ENCODE measurements around the gene MAP2K3.

Gene MAP2K3

DNA sequence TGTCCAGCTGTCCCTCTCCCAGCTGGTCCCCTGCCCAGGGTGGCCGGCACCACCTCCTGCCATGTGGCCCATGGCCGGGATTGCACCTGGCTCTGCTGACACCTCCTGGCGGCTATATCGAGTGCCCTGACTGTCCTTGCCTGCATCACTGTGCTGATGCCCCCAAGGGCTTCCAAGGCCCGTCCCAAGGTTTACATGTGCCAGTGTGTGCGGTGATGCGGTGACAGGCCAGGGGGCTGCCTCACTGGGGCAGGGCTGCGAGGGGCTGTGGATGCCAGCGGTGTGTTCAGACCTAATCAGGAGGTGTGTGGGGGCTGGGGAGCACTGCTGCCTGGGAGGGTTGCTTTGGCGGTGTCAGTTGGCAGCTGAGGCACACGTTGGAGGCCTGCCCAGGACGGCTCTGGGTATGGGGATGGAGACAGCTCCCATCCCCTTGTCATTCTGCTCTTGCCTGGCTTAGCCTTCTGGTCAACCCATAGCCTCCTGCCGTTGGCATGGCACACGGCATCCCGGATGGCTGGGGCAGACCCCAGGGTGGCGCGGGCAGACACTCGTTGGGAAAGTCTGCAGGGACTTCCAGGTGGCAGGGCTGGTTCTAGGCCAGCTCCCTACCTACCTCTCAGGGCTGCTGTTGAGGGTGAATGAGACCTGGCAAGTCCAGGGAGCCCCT, 5.5 kb downstream of the MAP2K3 start:
- H3K27ac Mint-ChIP-seq (ENCODE audit: low read depth) = peak overlapping the region; percentile 96
- peaks cover 8% of the 10 kb centered on the region for H3K9me3 Mint-ChIP-seq
- peaks cover 36% of the 10 kb centered on the region for H3K36me3 Mint-ChIP-seq (ENCODE audit: insufficient read depth)
- peaks cover 85% of the 10 kb centered on the region for H3K4me1 Mint-ChIP-seq
- no peaks in the 10 kb centered on the region for H3K27me3 Mint-ChIP-seq
- no peak for ATAC-seq (replicated peaks; ENCODE audit: extremely low read depth, poor library complexity, severe bottlenecking)
- no peak overlapping the region for H3K4me3 Mint-ChIP-seq
- no peak for DNase-seq (ENCODE audit: low spot score in 2 of 2)

DNA sequence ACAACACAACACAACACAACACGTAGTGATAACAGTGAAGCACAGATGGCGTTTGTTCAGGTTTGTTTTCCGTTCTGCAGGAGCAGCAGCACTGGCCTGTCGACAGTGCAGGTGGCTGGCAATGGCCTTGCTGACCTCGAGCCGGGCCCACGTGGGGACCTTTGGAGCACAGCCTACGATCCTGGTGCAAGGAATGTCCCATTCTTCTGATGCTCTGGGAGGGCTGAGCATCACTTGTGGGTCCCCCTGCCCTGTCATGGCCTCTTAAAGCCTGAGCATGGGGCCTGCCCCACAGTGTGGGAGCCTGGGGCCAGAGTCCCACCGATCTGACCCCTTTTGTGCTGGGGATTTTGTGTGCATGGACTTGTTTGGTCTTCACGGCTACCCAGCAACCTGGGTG, 6.8 kb downstream of the MAP2K3 start:
- ATAC-seq (replicated peaks; ENCODE audit: extremely low read depth, poor library complexity, severe bottlenecking) (no peak), DNase-seq (ENCODE audit: low spot score in 2 of 2) (no peak)
- Mint-ChIP-seq H3K27me3 (no peaks in the 10 kb centered on the region), H3K9me3 (peaks cover 8% of the 10 kb centered on the region), H3K4me3 (no peak overlapping the region), H3K27ac (ENCODE audit: low read depth) (peak overlapping the region; percentile 96), H3K36me3 (ENCODE audit: insufficient read depth) (peaks cover 31% of the 10 kb centered on the region), H3K4me1 (peaks cover 73% of the 10 kb centered on the region)

DNA sequence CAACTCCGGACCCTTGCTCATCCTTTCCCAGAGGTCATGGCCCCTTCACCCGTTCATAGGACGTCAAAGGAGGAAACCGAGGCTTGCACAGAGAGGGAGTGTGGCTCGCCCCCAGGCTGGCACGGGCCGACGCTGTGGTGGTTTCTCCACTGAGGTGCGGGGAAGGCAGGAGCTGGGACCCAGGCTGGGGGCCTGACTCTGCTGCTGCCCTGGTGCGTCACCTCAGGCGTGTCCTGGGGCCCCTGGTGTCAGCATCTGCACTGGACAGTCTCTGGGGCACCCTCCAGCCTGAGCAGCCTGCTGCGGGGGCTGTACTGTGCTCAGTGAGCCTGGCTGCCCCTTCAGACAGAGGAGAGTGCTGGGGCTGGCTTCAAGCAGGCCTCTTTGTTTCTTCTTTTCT, 7.4 kb downstream of the MAP2K3 start:
- peaks cover 8% of the 10 kb centered on the region for H3K9me3 Mint-ChIP-seq
- H3K27ac Mint-ChIP-seq (ENCODE audit: low read depth) = peak overlapping the region; percentile 96

DNA sequence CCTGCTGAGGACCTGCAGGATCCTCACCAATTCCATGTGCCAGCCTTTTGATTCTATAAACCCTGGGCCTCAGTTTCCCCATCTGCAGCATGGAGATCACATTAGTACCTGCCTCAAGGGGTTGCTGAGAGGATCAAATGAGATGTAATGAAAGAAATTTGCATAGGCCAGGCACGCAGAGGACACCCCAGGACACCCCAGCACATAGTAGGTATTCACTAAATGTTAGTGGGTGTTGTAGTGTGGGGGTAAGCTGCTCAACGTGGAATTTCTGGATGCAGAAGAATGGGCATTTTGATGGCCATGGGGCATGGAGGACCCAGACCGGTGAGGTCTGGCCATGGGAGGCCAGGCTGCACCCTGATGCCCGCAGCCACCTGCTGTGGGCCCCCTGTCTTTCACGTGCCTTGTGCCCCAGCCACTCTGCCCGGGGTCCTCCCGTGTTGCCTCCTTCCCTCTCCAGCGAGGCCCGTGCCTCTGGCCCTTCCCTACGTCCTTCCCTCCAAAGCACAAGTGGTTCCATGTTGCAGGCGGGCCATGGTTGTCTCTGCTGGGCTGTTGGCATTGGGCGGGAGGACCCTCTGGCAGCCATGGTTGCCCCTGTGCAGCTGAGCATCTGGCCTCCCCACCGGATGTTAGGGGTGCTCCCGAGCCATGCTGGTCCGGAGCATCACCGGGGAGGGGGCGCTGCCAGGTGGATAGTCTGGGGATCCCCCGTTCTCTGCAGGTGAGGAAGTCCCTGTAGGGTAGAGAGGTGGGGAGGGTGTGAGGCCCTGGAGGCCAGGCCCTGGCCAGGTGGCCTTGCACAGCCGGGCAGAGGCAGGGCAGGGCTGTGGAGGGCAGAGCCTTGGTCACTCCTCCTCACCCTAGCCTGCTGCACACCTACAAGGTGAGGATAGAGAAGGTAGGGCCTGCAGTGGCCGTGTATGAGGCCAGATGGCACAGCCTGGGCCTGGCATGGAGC, 8.6 kb downstream of the MAP2K3 start:
- H3K27me3 Mint-ChIP-seq = no peaks in the 10 kb centered on the region
- no peak for ATAC-seq (replicated peaks; ENCODE audit: extremely low read depth, poor library complexity, severe bottlenecking)
- peaks cover 19% of the 10 kb centered on the region for H3K36me3 Mint-ChIP-seq (ENCODE audit: insufficient read depth)
- peaks cover 63% of the 10 kb centered on the region for H3K4me1 Mint-ChIP-seq
- peaks cover 8% of the 10 kb centered on the region for H3K9me3 Mint-ChIP-seq
- H3K4me3 Mint-ChIP-seq = no peak overlapping the region
- DNase-seq (ENCODE audit: low spot score in 2 of 2) = no peak
- H3K27ac Mint-ChIP-seq (ENCODE audit: low read depth) = peak overlapping the region; percentile 80

More for the DNA sequence above, 7.4 kb downstream of the MAP2K3 start:
- H3K27me3 Mint-ChIP-seq = no peaks in the 10 kb centered on the region
- ATAC-seq (replicated peaks; ENCODE audit: extremely low read depth, poor library complexity, severe bottlenecking) = no peak
- no peak for DNase-seq (ENCODE audit: low spot score in 2 of 2)
- no peak overlapping the region for H3K4me3 Mint-ChIP-seq
- peaks cover 28% of the 10 kb centered on the region for H3K36me3 Mint-ChIP-seq (ENCODE audit: insufficient read depth)
- H3K4me1 Mint-ChIP-seq = peaks cover 73% of the 10 kb centered on the region

DNA sequence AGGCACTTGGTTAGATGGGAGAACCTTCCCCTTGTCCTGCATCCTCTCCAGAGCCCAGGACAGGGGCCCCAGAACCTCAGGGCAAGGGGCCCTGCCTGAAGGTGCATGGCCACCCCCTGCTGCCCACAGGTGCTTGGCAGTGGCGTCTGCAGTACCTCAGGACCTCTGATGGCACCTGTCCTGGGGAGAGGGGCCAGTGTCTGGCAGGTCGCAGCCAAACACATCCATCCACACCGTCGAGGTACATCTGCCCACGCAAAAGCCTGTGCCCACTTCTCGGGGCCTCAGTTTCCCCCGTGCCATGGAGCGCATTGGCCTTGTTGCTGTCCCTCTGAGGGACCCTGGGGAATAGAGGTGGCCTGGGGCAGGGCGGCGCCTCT, 9.3 kb downstream of the MAP2K3 start:
- ATAC-seq (replicated peaks; ENCODE audit: extremely low read depth, poor library complexity, severe bottlenecking) = no peak
- Mint-ChIP-seq H3K36me3 (ENCODE audit: insufficient read depth) (peaks cover 19% of the 10 kb centered on the region), H3K9me3 (peaks cover 8% of the 10 kb centered on the region), H3K27ac (ENCODE audit: low read depth) (peak overlapping the region; percentile 80), H3K27me3 (no peaks in the 10 kb centered on the region), H3K4me1 (peaks cover 56% of the 10 kb centered on the region), H3K4me3 (no peak overlapping the region)
- DNase-seq (ENCODE audit: low spot score in 2 of 2) = no peak

DNA sequence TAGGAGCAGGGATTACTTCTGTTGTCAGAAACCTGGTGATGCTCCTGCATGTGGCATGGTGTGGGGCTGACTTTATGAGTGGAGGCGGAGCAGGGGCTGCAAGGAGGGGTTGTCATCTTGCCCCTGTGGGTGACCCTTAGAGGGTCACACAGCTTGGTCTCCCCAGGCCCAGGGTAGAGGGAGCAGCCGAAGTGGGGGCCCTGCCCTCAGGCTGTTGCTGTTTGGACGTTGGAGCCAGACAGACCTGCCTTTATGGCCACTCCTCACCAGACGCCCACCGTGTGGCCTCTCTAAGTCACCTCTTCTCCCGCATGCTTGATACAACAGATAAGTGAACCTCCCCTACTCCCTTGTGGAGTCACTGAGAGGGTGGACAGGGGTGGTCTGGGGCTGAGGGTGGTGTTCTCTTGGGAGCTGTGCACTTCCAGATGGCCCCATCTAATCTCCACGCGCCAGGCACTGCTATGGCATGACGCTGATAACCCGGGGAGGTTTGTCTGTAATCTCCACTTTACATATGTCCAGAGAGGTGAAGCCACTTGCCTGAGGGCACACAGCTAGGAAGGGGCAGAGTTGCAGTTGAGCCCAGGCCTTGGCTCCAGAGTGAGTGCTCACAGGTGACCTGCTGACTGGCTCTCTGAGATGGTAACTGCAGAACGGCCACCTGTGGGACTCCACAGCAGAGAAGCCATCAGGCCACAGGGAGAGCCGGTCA, 10.0 kb downstream of the MAP2K3 start:
- Mint-ChIP-seq H3K27ac (ENCODE audit: low read depth) (peak overlapping the region; percentile 80), H3K9me3 (peaks cover 8% of the 10 kb centered on the region), H3K4me3 (peak overlapping the region; percentile 1), H3K36me3 (ENCODE audit: insufficient read depth) (peaks cover 23% of the 10 kb centered on the region), H3K4me1 (peaks cover 56% of the 10 kb centered on the region), H3K27me3 (no peaks in the 10 kb centered on the region)
- no peak for DNase-seq (ENCODE audit: low spot score in 2 of 2)
- no peak for ATAC-seq (replicated peaks; ENCODE audit: extremely low read depth, poor library complexity, severe bottlenecking)

DNA sequence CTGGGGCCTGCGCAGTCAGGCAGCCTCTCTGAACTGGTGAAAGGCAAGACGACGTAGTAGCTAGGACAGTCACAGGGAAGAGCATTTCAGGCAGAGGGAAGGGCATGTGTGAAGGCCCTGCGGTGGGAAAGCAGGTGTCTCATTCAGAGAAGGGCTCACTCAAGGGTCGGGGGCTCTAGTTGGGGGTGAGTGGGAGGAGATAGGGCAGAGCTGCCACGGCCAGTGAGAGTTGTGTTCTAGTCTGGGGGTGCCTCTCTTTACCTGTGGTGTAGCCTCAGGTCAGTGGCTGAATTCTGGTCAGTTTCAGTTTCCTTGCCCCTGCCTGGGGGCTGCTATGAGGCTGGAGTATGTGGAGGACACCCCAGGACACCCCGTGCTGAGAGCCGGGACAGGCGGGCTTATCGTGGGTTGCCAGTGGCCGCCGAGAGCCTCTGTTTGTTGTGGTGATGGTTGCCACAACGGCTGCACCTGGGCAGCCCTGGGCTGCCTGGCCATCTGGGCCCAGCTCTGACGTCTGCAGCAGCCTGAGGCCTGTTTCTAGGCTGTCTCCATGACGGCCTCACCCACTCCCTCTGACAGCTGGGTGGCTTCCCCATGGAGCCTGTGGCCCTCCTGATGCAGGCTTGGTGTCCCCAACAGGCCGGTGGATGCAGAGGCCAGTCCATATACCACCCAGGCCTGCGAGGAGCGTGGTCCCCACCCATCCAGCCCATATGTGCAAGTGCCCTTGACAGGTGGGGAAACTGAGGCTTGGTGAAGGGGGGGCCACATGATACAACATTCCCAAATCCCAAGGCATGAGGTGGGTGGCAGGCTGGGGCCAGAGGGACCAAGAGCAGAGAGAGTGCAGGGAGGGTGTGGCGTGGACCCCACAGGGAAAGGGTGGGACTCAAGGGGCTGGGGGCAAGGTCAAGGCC, 10.8 kb downstream of the MAP2K3 start:
- Mint-ChIP-seq H3K4me1 (peaks cover 51% of the 10 kb centered on the region), H3K36me3 (ENCODE audit: insufficient read depth) (peaks cover 27% of the 10 kb centered on the region), H3K9me3 (peaks cover 8% of the 10 kb centered on the region), H3K27me3 (no peaks in the 10 kb centered on the region), H3K27ac (ENCODE audit: low read depth) (peak overlapping the region; percentile 9), H3K4me3 (peak overlapping the region; percentile 1)
- DNase-seq (ENCODE audit: low spot score in 2 of 2) (no peak), ATAC-seq (replicated peaks; ENCODE audit: extremely low read depth, poor library complexity, severe bottlenecking) (peak; percentile 13)

DNA sequence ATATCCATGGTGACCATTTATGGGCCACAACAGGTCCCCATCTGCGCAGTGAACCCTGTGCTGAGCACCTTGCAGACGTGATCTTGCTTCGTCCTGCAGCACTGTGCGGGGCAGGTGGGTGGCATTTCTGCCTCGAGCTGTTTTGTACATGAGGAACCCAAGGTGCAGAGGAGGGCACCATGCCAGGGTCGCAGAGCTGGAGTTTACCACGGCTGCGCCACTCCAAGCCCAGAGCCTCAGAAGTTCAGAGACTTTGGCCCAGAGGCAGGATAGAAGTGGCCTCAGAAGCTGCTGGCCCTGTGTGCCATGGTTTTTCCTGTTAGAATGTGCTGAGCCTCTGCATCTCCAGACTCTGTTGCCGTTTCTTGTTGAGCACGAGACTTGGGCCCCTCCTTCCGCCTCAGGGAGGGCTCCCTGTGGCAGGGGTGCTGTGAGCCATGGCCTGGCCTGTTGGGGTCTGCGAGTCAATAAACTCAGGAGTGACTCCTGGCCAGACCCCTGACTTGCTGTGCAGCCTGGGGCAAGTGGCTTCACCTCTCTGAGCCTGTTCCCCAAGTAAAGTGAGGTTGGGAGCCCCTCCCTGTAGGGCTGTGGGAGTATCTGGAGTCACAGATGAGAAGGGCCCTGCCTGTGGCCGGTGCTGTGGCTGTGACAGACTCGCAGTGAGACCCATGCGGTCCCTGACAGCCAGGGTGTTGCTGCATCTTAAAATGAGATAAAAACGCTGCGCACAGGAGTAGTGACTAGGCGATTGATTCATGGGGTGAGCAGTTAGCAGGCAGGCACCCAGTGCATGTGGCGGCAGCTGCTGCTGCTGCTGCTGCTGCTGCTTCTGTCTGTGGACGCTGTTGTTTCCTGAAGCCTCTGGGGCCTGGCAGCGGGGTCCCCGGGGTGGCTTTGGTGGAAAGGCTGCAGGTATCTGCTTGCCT, 11.8 kb downstream of the MAP2K3 start:
- DNase-seq (ENCODE audit: low spot score in 2 of 2) (no peak), ATAC-seq (replicated peaks; ENCODE audit: extremely low read depth, poor library complexity, severe bottlenecking) (peak; percentile 20)
- Mint-ChIP-seq H3K27me3 (no peaks in the 10 kb centered on the region), H3K27ac (ENCODE audit: low read depth) (peak overlapping the region; percentile 51), H3K4me3 (no peak overlapping the region), H3K9me3 (peaks cover 8% of the 10 kb centered on the region), H3K36me3 (ENCODE audit: insufficient read depth) (peaks cover 33% of the 10 kb centered on the region), H3K4me1 (peaks cover 41% of the 10 kb centered on the region)

DNA sequence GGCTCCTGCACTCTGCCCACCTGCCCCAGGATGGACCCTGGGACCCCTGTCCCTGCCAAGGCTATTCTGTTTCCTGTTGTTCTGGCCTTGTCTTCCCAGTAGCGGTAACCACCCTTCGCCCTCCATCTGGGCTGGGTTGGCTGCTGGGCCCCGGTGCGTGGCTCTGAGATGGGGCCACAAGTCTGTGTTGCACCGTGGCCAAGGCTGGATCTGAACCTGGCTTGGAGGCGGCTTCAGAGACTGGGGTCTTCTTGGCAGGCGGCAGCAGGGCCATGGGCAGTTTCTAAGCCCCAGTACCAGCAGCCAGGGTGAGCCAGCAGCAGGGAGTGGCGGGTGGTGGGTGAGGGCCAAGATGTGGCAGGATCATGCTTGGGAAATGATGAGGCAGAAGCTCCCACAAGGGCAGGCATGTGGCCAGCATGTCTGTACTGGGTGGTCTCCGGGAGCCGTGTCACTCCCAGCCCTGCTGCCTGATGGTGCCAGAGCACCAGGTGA, 12.6 kb downstream of the MAP2K3 start:
- Mint-ChIP-seq H3K4me1 (peaks cover 35% of the 10 kb centered on the region), H3K27me3 (no peaks in the 10 kb centered on the region), H3K9me3 (peaks cover 8% of the 10 kb centered on the region), H3K36me3 (ENCODE audit: insufficient read depth) (peaks cover 37% of the 10 kb centered on the region), H3K4me3 (no peak overlapping the region), H3K27ac (ENCODE audit: low read depth) (peak overlapping the region; percentile 51)
- DNase-seq (ENCODE audit: low spot score in 2 of 2) (no peak), ATAC-seq (replicated peaks; ENCODE audit: extremely low read depth, poor library complexity, severe bottlenecking) (no peak)

DNA sequence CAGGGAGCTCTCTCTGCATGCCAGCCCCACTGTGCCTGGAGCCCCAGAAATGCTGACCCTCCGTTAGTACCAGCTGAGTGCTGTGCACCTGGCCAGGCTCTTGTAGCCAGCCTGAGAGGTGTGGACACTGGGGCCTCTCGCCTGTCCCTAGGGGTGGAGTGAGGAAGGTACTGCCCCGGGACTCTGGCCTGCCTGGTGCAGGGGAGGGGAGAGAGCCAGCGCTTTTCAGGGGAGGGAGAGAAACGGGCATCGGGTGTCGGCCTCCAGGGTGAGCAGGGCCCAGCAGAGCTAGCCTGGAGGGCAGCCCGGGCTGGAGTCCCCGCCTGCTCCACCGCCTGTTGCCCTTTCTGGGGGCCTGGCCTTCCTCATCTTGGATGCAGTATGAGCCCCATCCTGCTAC, 13.1 kb downstream of the MAP2K3 start:
- Mint-ChIP-seq H3K4me3 (no peak overlapping the region), H3K9me3 (peaks cover 4% of the 10 kb centered on the region)
- no peak for DNase-seq (ENCODE audit: low spot score in 2 of 2)

More for the DNA sequence above, 13.1 kb downstream of the MAP2K3 start:
- Mint-ChIP-seq H3K36me3 (ENCODE audit: insufficient read depth) (peaks cover 31% of the 10 kb centered on the region), H3K27me3 (no peaks in the 10 kb centered on the region), H3K27ac (ENCODE audit: low read depth) (no peak overlapping the region), H3K4me1 (peaks cover 32% of the 10 kb centered on the region)
- no peak for ATAC-seq (replicated peaks; ENCODE audit: extremely low read depth, poor library complexity, severe bottlenecking)

Data from central memory CD8-positive, alpha-beta T cell (primary cell).